CD8-positive, alpha-beta memory T cell (primary cell): ENCODE results near the gene TUBB2B. TPM values are rescaled to one million over a fixed set of nuclear protein-coding genes. Genes with fewer than 3 reads are reported as not detected.
A peak's percentile ranks its signal among the peaks of the same experiment; 100 is the strongest.

ENCODE experiments used
- CTCF ChIA-PET: fragments of 350-600 bp; sonication (Branson Sonifier 250); formaldehyde crosslinking; loops from one replicate; lab custom pipeline; 2021; ENCODE audit warnings: antibody characterized with exemption; lab: Charles Lee
- POLR2A ChIA-PET: fragments of 350-600 bp; sonication (Branson Sonifier 250); formaldehyde crosslinking; loops from one replicate; lab custom pipeline; 2021; ENCODE audit warnings: antibody characterized with exemption; lab: Charles Lee
- DNase-seq, 5 donors: peaks; one replicate each; pipeline versions ENCODE4 v3.0.0 to v3.0.0-alpha.2; 2020 to 2022; ENCODE audit warnings: mixed read lengths in 1 of 5
- H3K27ac ChIP-seq: one replicate; pipeline ENCODE4 v1.7.0; 2013; ENCODE audit warnings: low read depth, mild to moderate bottlenecking, low read length, moderate library complexity
- H3K27me3 ChIP-seq: 2 replicates; pipeline ENCODE4 v1.7.0; 2013; ENCODE audit warnings: low read length, mild to moderate bottlenecking; ENCODE audit not compliant: insufficient read depth, poor library complexity, severe bottlenecking
- H3K36me3 ChIP-seq: 2 replicates; pipeline ENCODE4 v1.7.0; 2013; ENCODE audit warnings: mild to moderate bottlenecking, low read length, moderate library complexity; ENCODE audit not compliant: insufficient read depth
- H3K4me1 ChIP-seq: 2 replicates; pipeline ENCODE4 v1.7.0; 2013; ENCODE audit warnings: mild to moderate bottlenecking, low read length, moderate library complexity; ENCODE audit not compliant: insufficient read depth
- H3K4me3 ChIP-seq: 2 replicates; pipeline ENCODE4 v1.7.0; 2013; ENCODE audit warnings: mild to moderate bottlenecking, low read length
- H3K9me3 ChIP-seq: 2 replicates; pipeline ENCODE4 v1.7.0; 2013; ENCODE audit warnings: mild to moderate bottlenecking, low read length
- H3K27ac Mint-ChIP-seq, 8 donors: one replicate each; pipeline ENCODE4 v1.8.0; 2020 to 2021; ENCODE audit warnings: mixed read lengths in 8 of 8, mild to moderate bottlenecking in 6 of 8, inconsistent platforms in 3 of 8, moderate library complexity in 3 of 8
- H3K27me3 Mint-ChIP-seq, 2 donors: one replicate each; pipeline ENCODE4 v1.8.0; 2020 to 2021; ENCODE audit warnings: mixed read lengths in 2 of 2, mild to moderate bottlenecking in 1 of 2, moderate library complexity in 1 of 2
- H3K36me3 Mint-ChIP-seq, 3 donors: one replicate each; pipeline ENCODE4 v1.8.0; 2020 to 2021; ENCODE audit warnings: mixed read lengths in 3 of 3, inconsistent platforms in 1 of 3, mild to moderate bottlenecking in 1 of 3
- H3K4me1 Mint-ChIP-seq, 3 donors: one replicate each; pipeline ENCODE4 v1.8.0; 2020 to 2021; ENCODE audit warnings: mixed read lengths in 3 of 3, inconsistent platforms in 1 of 3, mild to moderate bottlenecking in 1 of 3
- H3K4me3 Mint-ChIP-seq, 7 donors: one replicate each; pipeline ENCODE4 v1.8.0; 2020 to 2021; ENCODE audit warnings: mixed read lengths in 7 of 7, mild to moderate bottlenecking in 6 of 7, moderate library complexity in 4 of 7, inconsistent platforms in 2 of 7
- H3K9me3 Mint-ChIP-seq, 5 donors: one replicate each; pipeline ENCODE4 v1.8.0; 2020 to 2022; ENCODE audit warnings: mixed read lengths in 5 of 5, mild to moderate bottlenecking in 3 of 5, moderate library complexity in 2 of 5, inconsistent platforms in 1 of 5
- polyA plus RNA-seq: library from polyadenylated mRNA; unstranded; fragments of 300-500 nt; fragmentation: Illumina TruSeq; gene quantifications from one replicate; pipeline ENCODE4 v1.2.3, GENCODE V29; 2021
- total RNA-seq, 2 experiments: library from RNA; stranded (reverse); gene quantifications; one replicate each; pipeline ENCODE4 v1.2.3, GENCODE V29; 2021

Gene TUBB2B
- total and polyA plus RNA-seq, 3 experiments from 2014 or later, result 0.13 to 0.59 TPM; not detected in 1

GRCh38 chr6:3213334-3213695 lies 14.1 kb downstream of the TUBB2B start:
- ChIA-PET POLR2A (no interaction called here), CTCF (no interaction called here)
- peaks cover 19 to 58% of the 10 kb centered on the region in 2 donors for H3K27me3 Mint-ChIP-seq
- no peaks in the 10 kb centered on the region for H3K36me3 ChIP-seq
- no peaks in the 10 kb centered on the region for H3K36me3 Mint-ChIP-seq
- H3K9me3 Mint-ChIP-seq, result no peaks in the 10 kb centered on the region
- no peak overlapping the region for H3K4me3 Mint-ChIP-seq
- no peak for DNase-seq
- no peak overlapping the region for H3K27ac ChIP-seq
- H3K4me1 ChIP-seq, result no peaks in the 10 kb centered on the region
- no peak overlapping the region for H3K27ac Mint-ChIP-seq
- H3K4me1 Mint-ChIP-seq, result peaks cover 10 to 16% (median 14%) of the 10 kb centered on the region in 3 donors
- H3K4me3 ChIP-seq, result no peak overlapping the region
- H3K27me3 ChIP-seq, result peaks cover 18% of the 10 kb centered on the region
- no peaks in the 10 kb centered on the region for H3K9me3 ChIP-seq

- ChIA-PET POLR2A (no interaction called here), CTCF (no interaction called here)
- Mint-ChIP-seq H3K27me3 (peaks cover 13 to 47% of the 10 kb centered on the region in 2 donors), H3K36me3 (no peaks in the 10 kb centered on the region), H3K9me3 (no peaks in the 10 kb centered on the region), H3K27ac (no peak overlapping the region), H3K4me3 (no peak overlapping the region), H3K4me1 (peaks cover 10 to 16% (median 15%) of the 10 kb centered on the region in 3 donors)
- no peaks in the 10 kb centered on the region for H3K4me1 ChIP-seq
- H3K9me3 ChIP-seq, result no peaks in the 10 kb centered on the region
- H3K36me3 ChIP-seq, result no peaks in the 10 kb centered on the region
- H3K4me3 ChIP-seq, result no peak overlapping the region
- peaks cover 11% of the 10 kb centered on the region for H3K27me3 ChIP-seq
- H3K27ac ChIP-seq, result peak overlapping the region; percentile 41
- DNase-seq, result no peak
Observed at GRCh38 chr6:3212261-3212660, 15.2 kb downstream of the TUBB2B start.

- H3K9me3 ChIP-seq, result no peaks in the 10 kb centered on the region
- ChIA-PET POLR2A (interaction anchor here (0.6 kb wide), 1 partner anchor 86 kb away, joined by 3 read pairs; no protein-coding TSS in a partner anchor), CTCF (no interaction called here)
- DNase-seq, result no peak
- H3K4me3 ChIP-seq, result no peak overlapping the region
- peak overlapping the region; percentile 41 for H3K27ac ChIP-seq
- peaks cover 7% of the 10 kb centered on the region for H3K27me3 ChIP-seq
- Mint-ChIP-seq H3K9me3 (no peaks in the 10 kb centered on the region), H3K27me3 (peaks cover 13 to 46% of the 10 kb centered on the region in 2 donors), H3K4me3 (no peak overlapping the region), H3K4me1 (peaks cover 10 to 16% (median 15%) of the 10 kb centered on the region in 3 donors), H3K36me3 (no peaks in the 10 kb centered on the region), H3K27ac (no peak overlapping the region)
- H3K4me1 ChIP-seq, result no peaks in the 10 kb centered on the region
- no peaks in the 10 kb centered on the region for H3K36me3 ChIP-seq
Observed at GRCh38 chr6:3211681-3212080, 15.8 kb downstream of the TUBB2B start.

DNA sequence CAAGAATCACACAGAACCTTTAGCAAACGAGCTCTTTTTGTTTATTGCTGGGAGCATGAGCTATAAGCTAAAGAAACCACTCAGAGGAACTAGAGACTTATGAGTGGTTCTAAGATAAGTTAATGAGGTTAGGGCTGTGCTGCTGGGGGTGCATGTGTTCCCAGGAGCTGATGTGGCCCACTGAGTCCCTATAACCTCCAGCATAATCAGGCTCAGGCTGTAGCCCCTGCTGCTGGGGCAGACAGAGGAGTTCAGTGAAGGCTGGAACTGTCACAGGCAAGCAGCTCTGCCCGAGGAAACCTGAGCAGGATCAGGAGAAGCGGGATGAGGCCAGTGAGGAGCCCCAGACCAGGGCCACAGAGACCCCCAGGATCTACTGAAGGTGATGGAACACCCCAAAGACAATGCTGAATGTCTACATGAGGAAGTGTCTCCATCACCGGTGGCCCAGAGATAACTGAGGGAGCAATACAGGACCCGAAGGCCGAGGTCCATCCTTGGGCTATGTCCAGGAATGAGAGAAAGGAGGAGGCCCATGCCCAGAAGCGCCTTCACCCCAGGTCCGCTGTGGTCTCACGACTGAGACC lies 17.3 kb downstream of the TUBB2B start:
- Mint-ChIP-seq H3K27ac (no peak overlapping the region), H3K9me3 (no peaks in the 10 kb centered on the region), H3K27me3 (peaks cover 7 to 46% of the 10 kb centered on the region in 2 donors), H3K4me1 (peaks cover 10 to 16% (median 15%) of the 10 kb centered on the region in 3 donors), H3K4me3 (no peak overlapping the region), H3K36me3 (peaks cover 0 to 5% (median 0%) of the 10 kb centered on the region in 3 donors)
- H3K27me3 ChIP-seq, result peaks cover 4% of the 10 kb centered on the region
- CTCF ChIA-PET, result interaction anchor here (0.9 to 2.0 kb wide), 2 partner anchors 41 to 84 kb away, joined by 4 to 6 read pairs; no protein-coding TSS in a partner anchor
- H3K4me1 ChIP-seq, result no peaks in the 10 kb centered on the region
- H3K9me3 ChIP-seq, result no peaks in the 10 kb centered on the region
- no peaks in the 10 kb centered on the region for H3K36me3 ChIP-seq
- POLR2A ChIA-PET, result no interaction called here
- no peak for DNase-seq
- H3K4me3 ChIP-seq, result no peak overlapping the region
- peak overlapping the region; percentile 22 for H3K27ac ChIP-seq

- H3K4me3 ChIP-seq, result no peak overlapping the region
- peaks cover 4% of the 10 kb centered on the region for H3K27me3 ChIP-seq
- peaks cover 0 to 4% (median 2%) of the 10 kb centered on the region in 5 donors for H3K9me3 Mint-ChIP-seq
- H3K36me3 ChIP-seq, result no peaks in the 10 kb centered on the region
- no peaks in the 10 kb centered on the region for H3K4me1 ChIP-seq
- ChIA-PET CTCF (interaction anchor here (0.9 to 2.0 kb wide), 3 partner anchors 22 to 84 kb away, joined by 3 to 6 read pairs (median 4); no protein-coding TSS in a partner anchor), POLR2A (no interaction called here)
- peak overlapping the region; percentile 56 for H3K27ac ChIP-seq
- H3K36me3 Mint-ChIP-seq, result peaks cover 0 to 9% (median 2%) of the 10 kb centered on the region in 3 donors
- H3K9me3 ChIP-seq, result no peaks in the 10 kb centered on the region
- peaks cover 10 to 16% (median 15%) of the 10 kb centered on the region in 3 donors for H3K4me1 Mint-ChIP-seq
- peak overlapping the region in 1 of 8 donors; percentile 2 for H3K27ac Mint-ChIP-seq
- DNase-seq, result no peak
- peaks cover 10 to 46% of the 10 kb centered on the region in 2 donors for H3K27me3 Mint-ChIP-seq
- H3K4me3 Mint-ChIP-seq, result peak overlapping the region in 5 of 7 donors; percentile 34 to 62 (median 54)
Observed at GRCh38 chr6:3209114-3210023, 18.1 kb downstream of the TUBB2B start.

DNA sequence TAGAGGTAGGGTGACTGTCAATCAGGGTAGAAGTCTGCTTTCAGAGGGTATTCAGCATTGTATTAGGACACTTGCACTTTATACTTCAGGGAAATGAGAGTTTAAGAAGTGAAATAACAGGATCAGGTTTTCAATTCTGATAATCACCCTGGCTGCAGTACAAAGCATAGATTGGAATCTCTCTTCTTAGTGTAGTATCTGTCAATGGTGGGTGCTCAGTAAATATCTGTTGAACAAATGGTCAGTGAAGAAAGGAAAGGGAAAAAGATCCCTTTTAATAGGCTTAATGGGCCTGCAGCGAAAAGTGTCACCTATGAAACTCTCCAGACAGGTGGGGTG lies 18.7 kb downstream of the TUBB2B start:
- Mint-ChIP-seq H3K27ac (no peak overlapping the region), H3K36me3 (peaks cover 0 to 9% (median 2%) of the 10 kb centered on the region in 3 donors), H3K4me3 (peak overlapping the region in 3 of 7 donors; percentile 24 to 62 (median 54)), H3K27me3 (peaks cover 10 to 48% of the 10 kb centered on the region in 2 donors), H3K9me3 (peaks cover 0 to 7% (median 3%) of the 10 kb centered on the region in 5 donors), H3K4me1 (peaks cover 10 to 16% (median 15%) of the 10 kb centered on the region in 3 donors)
- no peaks in the 10 kb centered on the region for H3K36me3 ChIP-seq
- H3K27ac ChIP-seq, result peak overlapping the region; percentile 56
- H3K4me1 ChIP-seq, result no peaks in the 10 kb centered on the region
- peaks cover 4% of the 10 kb centered on the region for H3K27me3 ChIP-seq
- no peak overlapping the region for H3K4me3 ChIP-seq
- ChIA-PET POLR2A (no interaction called here), CTCF (interaction anchor here (0.9 to 2.0 kb wide), 2 partner anchors 23 to 43 kb away, joined by 3 to 6 read pairs; no protein-coding TSS in a partner anchor)
- no peak for DNase-seq
- H3K9me3 ChIP-seq, result no peaks in the 10 kb centered on the region

- no peak overlapping the region for H3K4me3 Mint-ChIP-seq
- no peak overlapping the region for H3K4me3 ChIP-seq
- H3K36me3 ChIP-seq, result no peaks in the 10 kb centered on the region
- H3K27ac ChIP-seq, result peak overlapping the region; percentile 56
- DNase-seq, result no peak
- no peaks in the 10 kb centered on the region for H3K9me3 ChIP-seq
- peaks cover 0 to 12% (median 2%) of the 10 kb centered on the region in 3 donors for H3K36me3 Mint-ChIP-seq
- peak overlapping the region in 1 of 8 donors; percentile 42 for H3K27ac Mint-ChIP-seq
- peaks cover 0 to 11% (median 5%) of the 10 kb centered on the region in 5 donors for H3K9me3 Mint-ChIP-seq
- CTCF ChIA-PET, result interaction anchor here (0.9 to 2.0 kb wide), 2 partner anchors 23 to 43 kb away, joined by 3 to 6 read pairs; no protein-coding TSS in a partner anchor
- H3K4me1 Mint-ChIP-seq, result peaks cover 10 to 16% (median 15%) of the 10 kb centered on the region in 3 donors
- POLR2A ChIA-PET, result no interaction called here
- H3K4me1 ChIP-seq, result no peaks in the 10 kb centered on the region
- peaks cover 4% of the 10 kb centered on the region for H3K27me3 ChIP-seq
- peaks cover 13 to 47% of the 10 kb centered on the region in 2 donors for H3K27me3 Mint-ChIP-seq
Observed at GRCh38 chr6:3208098-3208774, 19.2 kb downstream of the TUBB2B start.
